Heart right ventricle (tissue), 16 donors: ENCODE results near the gene NUDT7. TPM values are rescaled to one million over a fixed set of nuclear protein-coding genes. Genes with fewer than 3 reads are reported as not detected.

Source experiments
- ATAC-seq, 8 donors: fragments of 200-7000 bp; cut with Tn5 transposase; one replicate each; pipeline ENCODE4 v1.9.1; 2020; ENCODE audit warnings: mild to moderate bottlenecking in 8 of 8, moderate library complexity in 8 of 8, moderate number of reproducible peaks in 1 of 8
- DNase-seq, 2 donors: peaks; one replicate each; pipeline ENCODE4 v3.0.0-alpha.2; 2020
- H3K27ac ChIP-seq, 10 donors: fragments of 200-600 bp; sonication (generic) in 2 of 10; one replicate each; pipeline versions ENCODE4 v1.5.0 to v1.8.0; 2020 to 2022; ENCODE audit warnings: mild to moderate bottlenecking in 3 of 10
- H3K27me3 ChIP-seq, 7 donors: fragments of 200-600 bp; one replicate each; pipeline ENCODE4 v1.8.0; 2021 to 2022; ENCODE audit warnings: mild to moderate bottlenecking in 2 of 7
- H3K36me3 ChIP-seq, 9 donors: fragments of 200-600 bp; sonication (generic) in 1 of 9; one replicate each; pipeline versions ENCODE4 v1.5.0 to v1.8.0; 2020 to 2022; ENCODE audit warnings: mild to moderate bottlenecking in 2 of 9
- H3K4me1 ChIP-seq, 9 donors: fragments of 200-600 bp; sonication (generic) in 1 of 9; one replicate each; pipeline versions ENCODE4 v1.5.0 to v1.8.0; 2020 to 2022; ENCODE audit warnings: mild to moderate bottlenecking in 4 of 9
- H3K4me3 ChIP-seq, 10 donors: fragments of 200-600 bp; sonication (generic) in 2 of 10; one replicate each; pipeline versions ENCODE4 v1.5.0 to v1.8.0; 2020 to 2022; ENCODE audit warnings: mild to moderate bottlenecking in 7 of 10, moderate library complexity in 2 of 10
- H3K9me3 ChIP-seq, 11 donors: fragments of 200-600 bp in 10 of 11; sonication (generic) in 2 of 11; one replicate each; pipeline versions ENCODE4 v1.5.0 to v1.8.0; 2013 to 2022; ENCODE audit warnings: mild to moderate bottlenecking in 2 of 11, control low read depth in 1 of 11, moderate library complexity in 1 of 11
- CTCF ChIP-seq, 9 donors: fragments of 200-600 bp; sonication (generic) in 2 of 9; IDR thresholded peaks; one replicate each; pipeline versions ENCODE4 v1.5.0 to v1.8.0; 2021 to 2022; ENCODE audit warnings: antibody characterized with exemption in 9 of 9, mild to moderate bottlenecking in 5 of 9, moderate library complexity in 1 of 9
- WGBS, 2 donors: extraction: QIAGEN DNeasy Blood & Tissue Kit; methylation state at CpG; one replicate each; pipeline ENCODE4 v1.1.7; 2013; ENCODE audit warnings: inconsistent platforms in 1 of 2; 5-methylcytosine and 5-hydroxymethylcytosine counted together
- intact Hi-C, 10 donors: fragments of 100-400 bp; cut with DNase I; formaldehyde crosslinking; loops; one replicate each; pipeline versions ENCODE4 v1.11.1 to v1.14.2; 2022
- polyA plus RNA-seq, 2 donors: library from polyadenylated mRNA; stranded (reverse); fragments of 200-250 nt; gene quantifications; one replicate each; pipeline ENCODE4 v1.2.3, GENCODE V29; 2013
- total RNA-seq, 10 donors: library from RNA; stranded (reverse); fragmentation: NEBNext Ultra II Directional in 3 of 10; extraction: Animal tissue kit (Norgen Biotek cat#: 25700) in 3 of 10; gene quantifications; one replicate each; pipeline versions ENCODE4 v1.2.1 to v1.2.4, GENCODE V29; 2021 to 2023
- donor health status: Arrhythmogenic right ventricular cardiomyopathy.
- donor health status: ischemic (EF 13 %, LVEDD 7.1; RV severe dilation, severe dysfunction).
- donor health status: healthy with polysubstance abuse.
- donor health status: DM: no; HTN: yes; CAD: no.
- donor health status: DM: no; HTN: no; CAD: no.
- donor health status: ischemic (EF 25% LVEDD 6.9; RV normal size, moderate dysfunction).
- donor health status: ischemic (EF 25% LVEDD 5.7; RV mildly dilated, moderate dysfunction).
- donor health status: healthy.
- donor health status: DM: yes; HTN: yes; CAD: no.
- donor health status: Ischemic cardiomyopathy.
- donor health status: ischemic (EF 35%, LVEDD 5.7; RV mildly dilated, moderate dysfunction).
- donor health status: nonischemic (EF 11% LVEDD 7.7; RV severe dilation, severe dysfunction).
- donor health status: DM: yes; HTN: yes; CAD: no.
- donor health status: PGD.
- donor health status: ischemic (EF 29% LVEDD 5.4; RV normal size, mild dysfunction).
- donor health status: nonischemic (EF 23%, LVEDD 6.1; RV moderate dilation, normal function).

Gene NUDT7
- total and polyA plus RNA-seq, 12 donors, result 10.3 to 75.7 (median 46.9) TPM

DNA sequence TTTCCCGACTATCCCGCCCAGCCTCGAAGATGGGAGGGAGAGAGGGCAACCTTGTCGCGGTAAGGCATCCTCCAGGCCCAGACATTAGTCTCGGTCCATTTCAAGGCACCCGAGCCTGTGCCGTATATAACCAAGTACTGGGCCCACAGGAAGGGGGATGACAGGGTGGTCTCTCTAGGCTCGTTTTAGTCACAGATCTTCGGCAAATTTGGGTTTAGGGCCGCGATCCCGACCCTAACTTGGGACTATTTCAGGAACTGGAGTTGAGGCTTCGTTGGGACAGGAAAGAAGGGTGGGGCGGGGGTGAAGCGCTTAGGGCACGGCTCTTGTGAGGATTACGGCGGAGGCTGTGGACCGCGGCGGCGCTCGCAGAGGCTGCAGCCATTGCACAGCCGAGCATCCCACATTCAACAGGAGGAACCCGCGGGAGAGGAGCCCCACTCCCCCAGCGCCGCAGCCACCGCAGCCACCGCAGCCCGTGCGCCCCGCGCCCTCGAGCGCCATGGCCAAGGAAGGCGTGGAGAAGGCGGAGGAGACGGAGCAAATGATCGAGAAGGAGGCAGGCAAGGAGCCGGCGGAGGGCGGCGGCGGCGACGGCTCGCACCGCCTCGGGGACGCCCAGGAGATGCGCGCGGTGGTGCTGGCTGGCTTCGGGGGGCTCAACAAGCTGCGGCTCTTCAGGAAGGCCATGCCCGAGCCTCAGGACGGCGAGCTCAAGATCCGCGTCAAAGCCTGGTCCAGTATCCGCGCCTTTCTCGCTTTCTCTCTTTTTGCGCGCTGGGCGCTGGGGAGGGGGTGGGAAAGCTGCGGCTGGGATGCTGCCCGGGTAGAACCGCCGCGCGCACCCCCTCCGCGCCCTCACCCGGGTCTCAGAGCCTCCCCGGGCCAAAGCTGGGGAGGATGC, 66.1 kb downstream of the NUDT7 start, which contains the start of gene VAT1L:
TSS of gene VAT1L (plus strand) at position 384 of the 904 bp plus-strand sequence. CDS start at position 503, 119 bp downstream.
- ATAC-seq, result peak; percentile 81 to 93 (median 88)
- Histone ChIP-seq H3K27me3 (peaks cover 4 to 70% (median 49%) of the 10 kb centered on the region in 7 donors), H3K4me1 (peaks cover 0 to 20% (median 8%) of the 10 kb centered on the region in 9 donors), H3K4me3 (peak within 1 kb of the TSS; percentile 45 to 70 (median 64)), H3K27ac (no peak within 1 kb of the TSS), H3K9me3 (no peaks in the 10 kb centered on the region), H3K36me3 (no peaks in the 10 kb centered on the region)
- intact Hi-C loops, result loop anchor here in 3 of 10 donors (10.0 kb wide), 3 partner anchors 114 to 176 kb away; no protein-coding TSS in a partner anchor
- no peak for TF ChIP-seq CTCF (IDR thresholded peaks at IDR 0.05)
- WGBS, 2 donors, result 1% methylated on average over 77 to 78 of the region's 78 CpGs
- DNase-seq, result peak; percentile 23 to 30

DNA sequence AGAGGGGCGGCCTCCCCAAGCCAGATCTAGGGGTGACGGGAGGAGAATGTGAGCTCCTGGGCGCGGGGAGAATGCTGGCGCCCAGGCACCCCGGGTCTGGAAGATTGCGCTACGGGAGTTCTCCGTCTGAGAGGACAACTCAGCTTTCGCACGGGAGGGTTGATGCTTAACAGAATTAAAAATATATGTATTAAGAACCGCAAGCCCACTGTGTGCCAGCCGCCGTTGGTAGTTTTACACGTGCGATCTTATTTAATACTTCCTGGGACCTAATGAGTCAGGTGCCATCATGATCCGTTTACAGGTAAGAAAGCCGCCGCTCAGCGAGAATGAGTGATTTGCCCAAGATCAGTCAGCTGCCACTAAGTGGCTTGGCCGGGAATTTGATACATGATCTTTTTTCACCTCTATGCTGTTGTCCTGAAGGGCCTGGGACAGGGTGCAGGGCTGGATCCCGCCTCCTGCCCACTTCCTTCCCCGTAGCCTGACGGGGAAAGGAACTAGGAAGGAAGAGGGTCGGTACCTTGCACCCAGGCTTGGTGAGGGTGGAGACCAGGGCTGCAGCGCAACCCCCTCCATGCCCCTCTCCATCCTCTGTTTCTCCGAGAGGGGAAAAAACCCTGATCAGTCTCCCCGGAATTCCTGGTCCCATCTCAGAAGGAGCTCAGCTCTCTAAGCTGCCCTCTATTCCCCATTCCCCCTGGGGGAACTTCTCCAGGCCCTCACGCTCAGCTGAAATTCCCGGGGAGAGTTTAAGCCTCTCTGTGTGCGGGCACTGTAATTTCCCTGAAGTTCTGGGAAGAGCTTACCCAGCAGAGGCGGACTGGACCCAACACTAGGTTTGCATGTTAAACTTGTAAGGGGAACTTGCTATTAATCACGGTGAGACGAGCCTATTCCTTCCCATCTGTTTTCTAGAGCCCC, 67.0 kb downstream of the NUDT7 start:
- peaks cover 0 to 20% (median 8%) of the 10 kb centered on the region in 9 donors for H3K4me1 ChIP-seq
- no peak for DNase-seq
- WGBS, 2 donors, result 3 to 5% methylated on average over 33 to 34 of the region's 34 CpGs
- H3K27me3 ChIP-seq, result peaks cover 4 to 70% (median 48%) of the 10 kb centered on the region in 7 donors
- TF ChIP-seq CTCF (IDR thresholded peaks at IDR 0.05), result no peak
- H3K27ac ChIP-seq, result no peak overlapping the region
- intact Hi-C loops, result loop anchor here in 3 of 10 donors (5.0 to 10.0 kb wide), 5 partner anchors 47 to 175 kb away; no protein-coding TSS in a partner anchor
- peak in 5 of 8 donors; percentile 21 to 59 (median 45) for ATAC-seq
- no peaks in the 10 kb centered on the region for H3K9me3 ChIP-seq
- no peaks in the 10 kb centered on the region for H3K36me3 ChIP-seq
- peak overlapping the region; percentile 45 to 70 (median 64) for H3K4me3 ChIP-seq

GRCh38 chr16:77790009-77790372, 67.7 kb downstream of the NUDT7 start:
- TF ChIP-seq CTCF (IDR thresholded peaks at IDR 0.05), result no peak
- Histone ChIP-seq H3K4me1 (peaks cover 0 to 20% (median 8%) of the 10 kb centered on the region in 9 donors), H3K27me3 (peaks cover 4 to 70% (median 44%) of the 10 kb centered on the region in 7 donors), H3K27ac (no peak overlapping the region), H3K36me3 (no peaks in the 10 kb centered on the region), H3K4me3 (peak overlapping the region in 6 of 10 donors; percentile 54 to 70 (median 68)), H3K9me3 (no peaks in the 10 kb centered on the region)
- intact Hi-C loops, result loop anchor here in 1 of 10 donors (5.0 to 10.0 kb wide), 2 partner anchors 48 to 105 kb away; no protein-coding TSS in a partner anchor
- ATAC-seq (no peak), DNase-seq (no peak)
- 11 to 14% methylated on average over 11 of the region's 11 CpGs for WGBS, 2 donors
